Measurements from ENCODE around the gene NTNG2.

GRCh38 chr9:132166599-132166998, 4.7 kb downstream of the NTNG2 start:
- TF ChIP-seq CTCF (IDR thresholded peaks at IDR 0.05) (no peak), POLR2A (IDR thresholded peaks at IDR 0.05) (no peak)
